Mesenchymal stem cell (in vitro differentiated cells and primary cell): Measurements from ENCODE around the gene DCPS.
"Not testable (repeated sequence)": the region's sequence is repeated elsewhere in the genome, so short reads cannot be mapped to it uniquely, and the experiment has no call there.

Experiments
- DNase-seq: peaks from one replicate; pipeline ENCODE4 v3.0.0-alpha.2; 2013
- H2AFZ ChIP-seq: one replicate; pipeline ENCODE4 v1.6.1; 2013; ENCODE audit warnings: low read depth, mild to moderate bottlenecking, control low read depth, inconsistent platforms, low read length, moderate library complexity
- H2AK5ac ChIP-seq: 2 replicates; pipeline ENCODE4 v1.6.1; 2013; ENCODE audit warnings: low read length, moderate library complexity, mild to moderate bottlenecking, inconsistent platforms; ENCODE audit not compliant: severe bottlenecking
- H2BK120ac ChIP-seq: one replicate; pipeline ENCODE4 v1.6.1; 2013; ENCODE audit warnings: low read depth, mild to moderate bottlenecking, inconsistent platforms, low read length, moderate library complexity
- H2BK12ac ChIP-seq, 2 experiments: one replicate each; pipeline ENCODE4 v1.6.1; 2013; ENCODE audit warnings: inconsistent platforms in 2 of 2, low read length in 2 of 2, mild to moderate bottlenecking in 2 of 2, moderate library complexity in 2 of 2, control low read depth in 1 of 2
- H2BK15ac ChIP-seq: one replicate; pipeline ENCODE4 v1.6.1; 2013; ENCODE audit warnings: mild to moderate bottlenecking, low read depth, inconsistent platforms; ENCODE audit not compliant: poor library complexity, severe bottlenecking
- H2BK5ac ChIP-seq: 2 replicates; pipeline ENCODE4 v1.6.1; 2013; ENCODE audit warnings: low read depth, mild to moderate bottlenecking, low read length, control low read depth, inconsistent platforms; ENCODE audit not compliant: poor library complexity, severe bottlenecking
- H3K14ac ChIP-seq, 2 experiments: one replicate each; pipeline ENCODE4 v1.6.1; 2013; ENCODE audit warnings: inconsistent platforms in 2 of 2, low read length in 2 of 2, control low read depth in 1 of 2, mild to moderate bottlenecking in 1 of 2, moderate library complexity in 1 of 2
- H3K18ac ChIP-seq, 2 experiments: one replicate each; pipeline ENCODE4 v1.6.1; 2013; ENCODE audit warnings: inconsistent platforms in 2 of 2, low read length in 2 of 2, control low read depth in 1 of 2, low read depth in 1 of 2, mild to moderate bottlenecking in 1 of 2
- H3K23ac ChIP-seq, 2 experiments: one replicate each; pipeline ENCODE4 v1.6.1; 2013; ENCODE audit warnings: inconsistent platforms in 2 of 2, low read length in 2 of 2, mild to moderate bottlenecking in 2 of 2, moderate library complexity in 2 of 2, control low read depth in 1 of 2
- H3K27ac ChIP-seq: 2 replicates; pipeline ENCODE4 v1.5.1; 2013; ENCODE audit warnings: mild to moderate bottlenecking, moderate library complexity, low read length, control low read depth, inconsistent platforms; ENCODE audit not compliant: poor library complexity, severe bottlenecking
- H3K27me3 ChIP-seq, 2 experiments: 2 replicates each; pipeline versions ENCODE4 v1.6.1 to v1.7.0; 2013; ENCODE audit warnings: low read length in 2 of 2, mild to moderate bottlenecking in 2 of 2, moderate library complexity in 2 of 2, control low read depth in 1 of 2, inconsistent platforms in 1 of 2; ENCODE audit not compliant: control insufficient read depth in 1 of 2, insufficient read depth in 1 of 2
- H3K36me3 ChIP-seq, 2 experiments: 2 replicates each; pipeline versions ENCODE4 v1.6.1 to v1.7.0; 2013; ENCODE audit warnings: low read length in 2 of 2, control low read depth in 1 of 2, inconsistent platforms in 1 of 2, low read depth in 1 of 2, mild to moderate bottlenecking in 1 of 2; ENCODE audit not compliant: insufficient read depth in 2 of 2, control insufficient read depth in 1 of 2
- H3K4ac ChIP-seq, 2 experiments: one replicate each; pipeline ENCODE4 v1.6.1; 2013; ENCODE audit warnings: inconsistent platforms in 2 of 2, low read length in 2 of 2, mild to moderate bottlenecking in 2 of 2, moderate library complexity in 2 of 2, control low read depth in 1 of 2, low read depth in 1 of 2
- H3K4me1 ChIP-seq: 2 replicates; pipeline ENCODE4 v1.6.1; 2013; ENCODE audit warnings: low read depth, low read length, control low read depth; ENCODE audit not compliant: control insufficient read depth, insufficient read depth
- H3K4me2 ChIP-seq: 2 replicates; pipeline ENCODE4 v1.6.1; 2013; ENCODE audit warnings: low read length, mild to moderate bottlenecking, inconsistent platforms; ENCODE audit not compliant: poor library complexity, severe bottlenecking
- H3K4me3 ChIP-seq, 2 experiments: 2 replicates each; pipeline versions ENCODE4 v1.5.1 to v1.7.0; 2013; ENCODE audit warnings: low read length in 2 of 2, mild to moderate bottlenecking in 2 of 2, control low read depth in 1 of 2, low read depth in 1 of 2; ENCODE audit not compliant: insufficient read depth in 1 of 2
- H3K79me1 ChIP-seq: replicated peaks from 2 replicates; pipeline ENCODE4 v1.6.1; 2013; ENCODE audit warnings: mild to moderate bottlenecking, control low read depth, low read length, inconsistent platforms; ENCODE audit not compliant: poor library complexity, severe bottlenecking
- H3K9ac ChIP-seq: 2 replicates; pipeline ENCODE4 v1.7.0; 2013; ENCODE audit warnings: mild to moderate bottlenecking, low read length, moderate library complexity
- H3K9me3 ChIP-seq: 2 replicates; pipeline ENCODE4 v1.7.0; 2013; ENCODE audit warnings: mild to moderate bottlenecking, low read length; ENCODE audit not compliant: control insufficient read depth
- H4K8ac ChIP-seq: one replicate; pipeline ENCODE4 v1.6.1; 2013; ENCODE audit warnings: inconsistent platforms, mild to moderate bottlenecking, low read length, moderate library complexity
- H4K91ac ChIP-seq: one replicate; pipeline ENCODE4 v1.6.1; 2013; ENCODE audit warnings: mild to moderate bottlenecking, low read length, inconsistent platforms
- WGBS: methylation state at CpG from one replicate; pipeline ENCODE4 v1.1.7; 2013; ENCODE audit warnings: mixed read lengths; 5-methylcytosine and 5-hydroxymethylcytosine counted together

The DCPS gene

GRCh38 chr11:126385991-126386728, 82.3 kb downstream of the DCPS start:
- Histone ChIP-seq H3K18ac (no peak overlapping the region), H2BK5ac (no peak overlapping the region), H3K27ac (no peak overlapping the region), H3K4me3 (no peak overlapping the region), H4K91ac (peak overlapping the region; percentile 19), H3K4ac (no peak overlapping the region), H3K4me1 (no peaks in the 10 kb centered on the region), H2AFZ (no peak overlapping the region), H4K8ac (no peak overlapping the region), H3K36me3 (peaks cover 0 to 2% of the 10 kb centered on the region in 2 experiments), H2BK12ac (no peak overlapping the region), H3K9me3 (no peaks in the 10 kb centered on the region), H2BK15ac (no peak overlapping the region), H3K14ac (peak overlapping the region in 1 of 2 experiments; percentile 75), H2AK5ac (no peak overlapping the region), H3K4me2 (no peak overlapping the region), H3K79me1 (peaks cover 20% of the 10 kb centered on the region), H3K23ac (no peak overlapping the region), H3K9ac (no peak overlapping the region), H3K27me3 (no peaks in the 10 kb centered on the region), H2BK120ac (no peak overlapping the region)
- no peak for DNase-seq
- 87% methylated on average over 8 of the region's 8 CpGs for WGBS

GRCh38 chr11:126386729-126387071, 82.8 kb downstream of the DCPS start:
- peak overlapping the region; percentile 60 for H4K8ac ChIP-seq
- H2BK12ac ChIP-seq = peak overlapping the region in 1 of 2 experiments; percentile 64
- H3K14ac ChIP-seq = peak overlapping the region in 1 of 2 experiments; percentile 51
- H2BK120ac ChIP-seq, H4K91ac ChIP-seq, H2AFZ ChIP-seq, H3K23ac ChIP-seq, H3K27ac ChIP-seq, H3K4ac ChIP-seq, H3K27me3 ChIP-seq, H3K18ac ChIP-seq, H3K4me1 ChIP-seq, H2AK5ac ChIP-seq, H3K9me3 ChIP-seq, H2BK15ac ChIP-seq, H3K9ac ChIP-seq, H3K36me3 ChIP-seq, DNase-seq, H3K4me2 ChIP-seq, H2BK5ac ChIP-seq, H3K4me3 ChIP-seq: not testable (repeated sequence)
- WGBS = 26% methylated on average over 3 of the region's 5 CpGs
- peaks cover 25% of the 10 kb centered on the region for H3K79me1 ChIP-seq

- Histone ChIP-seq H2AFZ (no peak overlapping the region), H3K4me2 (no peak overlapping the region), H3K9me3 (no peaks in the 10 kb centered on the region), H3K18ac (no peak overlapping the region), H3K9ac (no peak overlapping the region), H3K27ac (no peak overlapping the region), H3K27me3 (no peaks in the 10 kb centered on the region), H2BK120ac (no peak overlapping the region), H3K4ac (no peak overlapping the region), H4K8ac (no peak overlapping the region), H3K4me1 (peaks cover 1% of the 10 kb centered on the region), H2BK15ac (no peak overlapping the region), H3K79me1 (peaks cover 33% of the 10 kb centered on the region), H4K91ac (no peak overlapping the region), H2BK12ac (no peak overlapping the region), H3K4me3 (no peak overlapping the region), H2AK5ac (no peak overlapping the region), H3K23ac (no peak overlapping the region), H3K36me3 (peaks cover 0 to 2% of the 10 kb centered on the region in 2 experiments), H2BK5ac (no peak overlapping the region), H3K14ac (no peak overlapping the region)
- no peak for DNase-seq
- WGBS = 100% methylated on average over 3 of the region's 5 CpGs
Measured at GRCh38 chr11:126387857-126388256, 84.0 kb downstream of the DCPS start.

GRCh38 chr11:126390272-126390867, 86.5 kb downstream of the DCPS start:
- Histone ChIP-seq H3K23ac (no peak overlapping the region), H3K27ac (no peak overlapping the region), H4K8ac (no peak overlapping the region), H2AFZ (no peak overlapping the region), H3K4ac (no peak overlapping the region), H2BK12ac (no peak overlapping the region), H3K18ac (no peak overlapping the region), H4K91ac (no peak overlapping the region), H3K4me1 (peaks cover 1% of the 10 kb centered on the region), H3K36me3 (peaks cover 0 to 2% of the 10 kb centered on the region in 2 experiments), H2AK5ac (no peak overlapping the region), H2BK15ac (no peak overlapping the region), H2BK5ac (no peak overlapping the region), H3K27me3 (no peaks in the 10 kb centered on the region), H3K14ac (no peak overlapping the region), H3K79me1 (peaks cover 26% of the 10 kb centered on the region), H3K9ac (no peak overlapping the region), H2BK120ac (no peak overlapping the region), H3K4me3 (no peak overlapping the region), H3K4me2 (no peak overlapping the region), H3K9me3 (no peaks in the 10 kb centered on the region)
- DNase-seq = no peak
- 100% methylated on average over 3 of the region's 5 CpGs for WGBS
